Measurements from ENCODE around the gene RIPPLY2.
"Not testable (repeated sequence)": the region's sequence is repeated elsewhere in the genome, so short reads cannot be mapped to it uniquely, and the experiment has no call there.

RIPPLY2 gene

DNA sequence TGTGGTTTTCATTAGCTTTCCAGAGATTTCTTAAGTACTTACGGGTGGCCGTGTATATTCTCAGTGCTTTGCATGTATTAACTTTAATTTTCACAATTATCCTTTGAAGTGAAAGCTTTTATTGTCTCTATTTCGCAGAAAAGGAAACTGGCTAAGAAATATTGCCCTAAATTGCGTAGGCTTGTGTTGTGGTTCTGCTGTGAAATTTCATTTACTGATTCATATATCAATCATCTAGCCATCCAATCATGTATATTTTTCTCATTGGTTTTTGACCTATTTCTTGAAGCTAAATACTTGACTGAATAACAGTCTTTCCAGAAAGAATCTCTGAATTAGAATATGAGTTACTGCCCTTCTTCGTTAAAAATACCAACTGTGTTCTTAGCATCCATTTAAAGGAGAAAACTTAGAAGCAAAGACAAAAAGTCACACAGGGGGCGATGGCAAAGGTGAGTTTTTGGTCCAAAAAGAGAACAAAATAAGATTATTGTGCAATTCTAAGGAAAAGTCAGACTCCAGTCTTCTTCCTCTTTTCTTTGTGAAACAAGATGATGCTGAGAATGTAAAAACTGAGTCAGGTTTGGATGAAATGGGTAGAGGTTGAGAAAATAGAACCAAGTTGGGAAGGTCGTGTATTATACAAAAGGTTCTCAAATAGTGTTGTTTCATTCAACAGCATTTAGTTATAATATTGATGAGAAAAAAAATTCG, 7.8 kb downstream of the RIPPLY2 start:
- DNase-seq: no peak

DNA sequence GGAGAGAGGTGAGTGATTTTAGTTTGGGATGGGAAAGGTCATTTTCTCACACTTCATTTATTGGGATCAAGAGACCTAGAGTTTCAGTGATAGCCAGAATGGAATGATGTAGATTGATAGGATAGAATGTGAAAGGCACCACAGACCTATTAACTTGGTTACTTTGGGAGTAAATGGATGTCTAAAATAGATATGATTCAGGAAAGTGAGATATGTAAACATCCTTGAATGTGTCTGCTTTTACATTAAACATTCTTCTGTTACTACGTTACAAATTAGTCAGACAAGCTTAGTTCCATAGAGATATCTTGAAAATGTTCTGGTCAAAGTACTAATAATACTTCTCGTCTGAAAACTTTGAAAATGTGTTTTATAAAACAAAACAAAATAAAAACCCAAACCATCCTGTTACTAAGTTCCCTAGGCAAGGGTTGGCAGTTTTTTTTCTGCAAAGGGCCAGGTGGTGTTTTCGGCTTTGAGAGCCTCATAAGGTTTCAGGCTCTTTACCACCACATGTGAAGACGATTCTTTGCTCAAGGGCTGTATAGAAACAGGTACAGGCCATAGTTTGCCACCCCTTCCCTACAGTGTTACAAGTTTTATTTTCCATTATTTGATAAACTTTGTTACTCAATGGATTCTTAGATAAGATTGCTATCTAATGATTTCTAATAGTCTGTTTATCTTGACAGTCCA, 9.8 kb downstream of the RIPPLY2 start:
- no peak for DNase-seq

DNA sequence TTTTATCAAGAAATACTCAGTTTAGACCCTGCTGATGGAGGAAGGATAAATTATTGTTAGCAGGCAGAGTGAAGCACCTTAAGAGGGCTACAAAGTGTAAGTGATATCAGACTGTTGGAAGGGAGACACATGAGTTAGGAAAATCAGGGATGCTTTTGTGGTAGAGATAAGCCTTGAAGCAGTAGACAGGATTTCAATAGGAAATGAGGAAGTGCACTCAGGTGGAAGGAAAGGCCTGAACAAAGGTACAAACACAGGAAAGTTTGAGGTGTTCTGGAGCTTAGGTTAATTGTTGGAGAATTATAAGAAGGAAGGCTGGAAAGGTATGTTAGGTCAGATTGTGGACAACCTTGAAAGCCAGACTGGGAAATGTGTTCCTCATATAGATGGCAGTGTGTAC, 13.9 kb downstream of the RIPPLY2 start:
- no peak for DNase-seq

DNA sequence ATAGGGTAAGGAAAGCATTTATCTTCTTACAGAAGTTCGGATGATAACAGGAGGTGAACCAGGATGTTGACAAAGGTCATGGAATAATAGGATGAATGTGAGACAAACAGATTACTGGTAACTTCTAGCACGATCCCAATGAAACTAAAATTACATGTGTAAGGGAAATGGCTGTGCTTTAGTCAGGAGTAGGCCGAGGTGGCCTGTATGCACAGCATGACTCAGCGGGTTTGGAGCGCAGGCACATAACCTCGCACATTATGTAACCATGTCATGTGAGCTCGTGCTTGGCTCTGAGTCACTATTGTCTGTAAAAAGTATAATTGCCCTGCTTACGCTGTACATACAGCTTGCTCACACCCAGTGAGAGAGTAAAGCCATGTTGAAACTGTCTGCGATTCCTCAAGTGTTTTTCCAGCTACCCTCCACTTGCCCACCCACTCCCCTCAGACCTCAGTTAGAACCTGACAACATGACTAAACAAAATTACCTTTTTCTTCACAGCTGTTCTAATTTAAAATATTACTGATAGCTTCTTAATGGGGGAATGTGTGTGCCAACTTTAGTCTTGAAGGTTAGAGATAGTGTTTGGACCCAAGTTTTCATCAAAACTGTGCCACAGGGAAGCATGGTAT, 14.5 kb downstream of the RIPPLY2 start:
- no peak for DNase-seq

DNA sequence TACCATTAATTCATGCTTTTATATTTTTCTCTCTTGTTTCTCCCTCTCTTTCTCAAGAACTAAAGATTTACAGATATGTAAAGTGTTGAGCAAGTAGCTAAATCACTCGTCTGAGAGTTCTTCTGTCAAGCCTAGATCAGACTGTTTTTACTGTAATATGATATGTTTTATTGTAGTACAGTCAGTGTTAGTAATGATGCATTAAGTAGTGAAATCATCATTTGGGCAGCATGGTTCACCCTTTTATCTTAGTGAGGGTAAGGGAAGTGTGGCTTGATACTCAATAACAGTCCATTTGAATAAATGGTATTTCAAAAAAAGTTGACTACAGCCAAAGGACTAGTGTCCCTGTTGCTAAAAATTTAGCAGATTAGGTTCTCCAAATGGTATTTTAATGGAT, 15.5 kb downstream of the RIPPLY2 start:
- DNase-seq: no peak

DNA sequence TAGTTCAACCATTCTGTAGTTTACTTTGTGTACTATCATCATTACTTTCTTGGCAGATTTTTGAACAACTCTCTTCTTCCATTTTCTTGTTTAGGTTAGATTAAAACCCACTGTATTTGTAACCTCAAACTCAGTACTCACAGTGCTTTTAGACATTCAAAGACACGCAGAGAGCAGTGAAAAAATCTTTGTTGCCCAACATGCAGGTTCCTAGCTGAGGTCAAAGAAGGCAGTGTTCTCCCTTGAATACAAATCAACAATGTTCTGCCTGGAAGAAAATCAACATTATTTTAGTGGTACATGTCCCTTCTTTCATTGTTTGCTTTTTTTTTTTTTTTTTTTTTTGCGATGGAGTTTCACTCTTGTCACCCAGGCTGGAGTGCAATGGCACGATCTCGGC, 17.5 kb downstream of the RIPPLY2 start:
- no peak for DNase-seq

DNA sequence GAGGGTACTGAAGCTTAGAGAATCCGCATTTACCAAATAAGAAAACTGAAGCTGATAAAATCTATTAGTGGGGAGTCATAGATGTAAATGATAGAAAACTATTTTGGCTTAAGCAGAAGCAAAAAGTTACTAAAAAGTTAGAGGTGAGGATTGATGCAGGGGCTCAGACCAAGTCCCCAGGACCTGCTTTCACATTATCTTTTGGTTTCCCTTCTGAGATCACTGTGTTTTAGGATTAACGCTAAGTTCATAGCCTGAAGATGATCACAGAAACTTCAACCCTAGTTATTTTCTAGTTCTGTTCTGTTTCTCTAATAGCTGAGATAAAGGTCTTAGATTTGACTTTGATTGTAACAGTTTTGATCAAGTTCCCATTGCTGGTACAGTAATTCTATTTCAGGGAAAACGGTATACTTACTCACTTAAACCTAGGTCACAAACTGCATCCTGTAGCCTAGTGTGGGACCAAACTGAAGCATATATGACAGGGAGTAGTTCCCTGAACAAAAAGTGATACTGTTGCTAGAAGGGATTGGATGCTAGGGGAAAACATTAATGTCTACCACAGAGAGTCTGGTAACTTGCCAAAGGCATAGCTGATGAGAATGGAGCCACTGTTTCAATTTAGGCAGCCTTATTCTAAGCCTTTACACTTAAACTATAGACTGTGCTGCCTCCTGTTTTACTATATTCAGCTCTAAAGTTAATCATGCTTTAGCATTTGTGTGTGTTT, 19.4 kb downstream of the RIPPLY2 start:
- DNase-seq: no peak

DNA sequence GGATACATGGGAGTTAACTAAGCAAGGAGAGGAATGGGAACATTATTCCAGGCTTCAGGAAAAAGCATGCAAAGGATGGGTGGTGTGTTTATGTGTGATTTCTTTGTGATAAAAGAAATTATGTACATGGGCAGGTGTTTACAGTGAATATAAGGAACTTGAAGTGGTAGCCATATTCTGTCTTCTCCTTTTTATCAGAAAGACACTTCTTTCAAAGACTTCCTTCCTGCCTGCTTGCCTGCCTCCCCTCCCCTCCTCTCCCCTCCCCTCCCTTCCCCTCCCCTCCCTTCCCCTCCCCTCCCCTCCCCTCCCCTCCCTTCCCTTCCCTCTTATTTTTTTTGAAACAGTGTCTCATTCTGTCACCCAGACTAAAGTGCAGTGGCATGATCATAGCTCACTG, 20.7 kb downstream of the RIPPLY2 start:
- no peak for DNase-seq

DNA sequence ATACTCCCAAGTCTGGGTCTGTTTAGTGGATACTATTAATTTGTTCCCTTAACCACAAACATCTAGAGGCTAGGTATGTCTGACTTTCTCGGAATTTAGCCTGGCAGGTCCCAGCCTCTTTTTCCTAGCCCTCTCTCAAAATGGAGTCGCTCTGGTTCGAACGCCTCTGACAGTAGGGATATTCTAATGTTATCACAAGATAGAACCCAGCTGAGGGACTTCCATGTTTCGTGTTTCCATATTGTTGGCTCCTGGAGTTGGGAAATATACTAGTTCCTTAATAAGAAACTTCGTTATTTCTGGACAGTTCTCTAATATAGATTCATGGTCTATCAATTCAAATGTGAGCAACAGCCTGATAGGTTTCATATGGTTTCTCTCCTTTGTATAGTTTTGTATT, 22.7 kb downstream of the RIPPLY2 start:
- DNase-seq: no peak

DNA sequence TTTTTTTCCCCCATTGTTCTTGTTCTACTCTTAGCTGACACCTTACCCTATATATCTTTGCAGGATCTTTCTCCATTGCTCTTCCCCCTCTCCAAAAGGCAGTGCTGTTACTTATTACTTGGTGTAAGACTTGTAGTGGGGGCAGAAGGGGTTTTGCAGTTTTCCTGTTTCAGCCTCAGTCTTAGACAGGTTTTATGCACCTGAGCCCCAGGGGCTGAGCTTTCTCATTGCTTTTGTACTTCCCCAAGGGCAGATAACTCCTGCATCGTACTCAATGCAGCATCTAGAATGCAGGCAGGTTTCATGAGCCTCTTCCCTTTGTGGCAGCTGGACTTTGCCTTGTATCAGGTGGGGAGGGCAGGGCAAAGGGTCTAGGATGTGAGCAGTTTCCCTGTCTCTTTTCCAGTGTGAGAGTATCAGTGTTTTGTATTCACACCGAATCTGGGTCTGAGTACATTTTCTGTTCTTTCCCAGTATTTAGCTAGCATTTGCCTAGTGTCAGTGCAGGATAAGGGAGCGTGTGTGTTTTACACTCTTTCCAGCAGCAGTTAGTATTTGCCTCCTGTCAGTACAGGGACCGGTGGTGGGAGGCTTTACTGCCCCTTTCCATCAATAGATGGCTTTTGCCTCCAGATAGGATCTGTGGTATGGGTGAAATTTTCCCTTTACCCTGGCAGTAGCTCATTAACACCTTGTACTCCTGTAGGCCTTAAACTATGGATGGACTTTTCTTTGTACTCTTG, 25.9 kb downstream of the RIPPLY2 start:
- no peak for DNase-seq

DNA sequence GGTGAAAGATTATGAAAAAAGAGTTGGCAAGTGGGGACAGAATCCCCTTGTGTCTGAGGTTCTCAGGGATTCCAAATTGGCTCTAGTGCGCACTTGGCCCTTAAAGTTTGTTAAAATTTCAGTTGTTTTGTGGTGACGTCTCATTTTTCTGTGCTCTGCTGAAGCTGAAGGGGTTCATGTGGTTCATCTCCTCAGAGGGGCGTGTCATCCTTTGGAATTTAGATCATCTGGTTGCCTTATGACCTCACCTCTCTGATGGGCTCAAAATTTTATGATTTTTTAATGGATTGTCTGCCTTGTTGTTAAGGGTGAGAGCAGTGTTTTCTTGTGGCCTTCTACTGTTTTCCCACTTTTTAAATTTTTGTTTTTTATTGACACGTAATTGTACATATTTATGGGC, 26.6 kb downstream of the RIPPLY2 start:
- DNase-seq: no peak

DNA sequence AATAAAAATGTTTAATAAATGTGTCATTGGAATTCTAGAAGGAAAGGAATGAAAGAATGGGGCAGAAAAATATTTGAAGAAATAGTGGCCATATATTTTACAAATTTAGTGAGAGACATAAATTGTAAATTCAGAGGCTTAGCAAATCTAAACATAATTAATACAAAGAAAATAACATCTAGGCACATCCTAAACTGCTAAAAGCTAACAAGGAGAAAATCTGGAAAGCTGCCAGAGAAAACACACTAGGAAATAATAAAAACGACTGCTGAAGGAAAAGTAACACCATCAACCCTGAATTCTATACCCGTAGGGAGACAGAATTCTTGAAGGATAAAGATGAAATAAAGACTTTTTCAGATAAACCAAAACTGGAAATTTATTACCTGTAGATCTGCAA, 30.1 kb downstream of the RIPPLY2 start:
- peak; percentile 15 for DNase-seq

DNA sequence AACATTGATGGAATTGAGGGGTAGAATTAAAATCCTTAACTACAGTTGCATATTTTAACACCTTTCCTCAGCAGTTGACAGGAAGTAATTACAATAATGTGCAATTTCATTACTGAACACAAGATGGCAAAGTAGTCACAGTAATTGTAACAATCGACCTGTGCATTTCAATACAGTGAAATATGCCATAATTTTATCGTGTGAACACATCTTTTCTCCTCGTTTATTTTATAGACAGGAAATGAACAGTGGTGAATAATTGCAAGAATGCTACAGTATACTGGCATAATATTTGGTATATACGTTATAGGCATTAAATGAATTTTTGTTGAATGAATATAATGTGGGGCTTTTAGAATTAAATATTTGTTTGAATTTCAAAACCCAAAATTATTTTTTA, 31.4 kb downstream of the RIPPLY2 start:
- peak; percentile 51 for DNase-seq

DNA sequence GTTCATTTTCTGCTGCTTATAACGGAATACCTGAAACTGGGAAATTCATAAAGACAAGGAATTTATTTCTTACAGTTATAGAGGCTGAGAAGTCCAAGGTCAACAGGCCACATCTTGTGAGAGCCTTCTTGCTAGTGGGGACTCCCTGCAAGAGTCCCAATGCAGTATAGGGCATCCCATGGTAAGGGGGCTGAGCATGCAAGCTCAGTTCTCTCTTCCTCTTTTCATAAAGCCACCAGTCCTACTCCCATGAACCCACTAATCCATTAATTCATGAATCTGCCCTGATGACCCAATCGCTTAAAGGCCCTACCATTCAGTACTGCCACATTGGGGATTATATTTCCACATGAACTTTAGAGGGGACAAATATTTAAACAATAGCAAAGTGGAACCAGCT, 32.8 kb downstream of the RIPPLY2 start:
- no peak for DNase-seq

DNA sequence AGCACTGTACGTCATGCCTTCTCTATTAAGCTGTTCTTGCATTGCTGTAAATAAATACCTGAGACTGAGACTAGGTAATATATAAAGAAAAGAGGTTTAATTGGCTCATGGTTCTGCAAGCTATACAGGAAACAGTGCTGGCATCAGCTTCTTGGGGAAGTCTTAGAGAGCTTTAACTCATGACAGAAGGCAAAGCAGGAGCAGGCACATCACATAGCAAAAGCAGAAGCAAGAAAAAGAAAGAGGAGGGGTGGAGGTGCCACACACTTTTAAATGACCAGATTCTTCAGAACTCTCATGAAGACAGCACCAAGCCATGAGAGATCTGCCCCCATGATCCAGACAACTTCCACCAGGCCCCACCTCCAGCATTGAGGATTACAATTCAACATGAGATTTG, 36.5 kb downstream of the RIPPLY2 start:
- no peak for DNase-seq

DNA sequence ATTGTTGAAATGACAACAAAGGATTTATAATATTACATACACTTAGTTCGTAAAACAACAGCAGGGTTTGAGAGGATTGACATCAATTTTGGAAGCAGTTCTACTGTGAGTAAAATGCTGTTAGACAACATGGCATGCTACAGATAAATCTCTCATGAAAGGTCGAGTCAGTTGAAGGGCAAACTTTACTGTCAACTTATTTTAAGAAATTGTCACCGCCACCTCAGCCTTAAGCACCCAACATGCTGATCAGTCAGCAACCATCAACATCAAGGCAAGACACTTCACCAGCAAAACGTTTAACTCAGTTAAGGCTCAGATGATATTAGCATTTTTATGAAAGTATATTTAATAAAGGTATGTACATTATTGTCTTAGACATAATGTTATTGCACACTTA, 37.4 kb downstream of the RIPPLY2 start:
- no peak for DNase-seq

DNA sequence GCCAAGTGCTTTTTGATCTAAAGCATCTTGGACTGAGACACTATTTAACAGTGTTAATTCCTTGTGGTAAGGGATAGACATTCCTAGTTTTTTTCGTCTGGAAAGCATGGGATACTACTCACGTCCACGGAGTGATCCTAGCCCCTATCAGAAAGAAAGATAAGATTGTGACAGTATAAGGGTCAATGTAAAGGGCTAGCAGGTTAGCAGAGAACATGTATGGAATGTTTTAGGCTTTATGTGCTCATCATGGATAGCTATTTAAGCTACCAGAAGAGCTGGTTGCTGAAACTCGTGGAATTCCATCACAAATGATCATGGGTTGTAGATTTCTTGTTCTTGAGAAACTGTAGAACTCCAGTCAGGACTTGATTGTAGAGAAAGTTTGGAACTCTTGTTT, 38.4 kb downstream of the RIPPLY2 start:
- DNase-seq: no peak

DNA sequence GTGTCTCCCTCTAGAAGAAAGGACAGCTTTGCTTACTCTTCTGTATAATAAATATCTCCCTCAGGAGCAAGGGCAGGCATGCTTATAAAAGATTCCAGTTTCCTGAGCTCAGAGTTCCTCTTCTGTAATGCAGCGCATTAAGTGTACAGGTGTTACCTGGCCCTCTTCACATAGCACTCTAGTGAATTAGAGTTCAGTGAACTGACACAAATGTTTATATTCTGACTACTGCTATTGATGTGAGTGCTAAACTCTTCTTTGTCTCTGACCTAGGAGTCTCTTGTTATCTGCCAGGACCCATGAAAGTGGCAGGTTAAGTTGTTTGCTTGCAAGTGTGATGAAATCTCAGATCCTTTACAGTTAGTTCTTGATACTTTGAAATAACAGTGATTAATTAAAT, 39.9 kb downstream of the RIPPLY2 start:
- peak; percentile 61 for DNase-seq

DNA sequence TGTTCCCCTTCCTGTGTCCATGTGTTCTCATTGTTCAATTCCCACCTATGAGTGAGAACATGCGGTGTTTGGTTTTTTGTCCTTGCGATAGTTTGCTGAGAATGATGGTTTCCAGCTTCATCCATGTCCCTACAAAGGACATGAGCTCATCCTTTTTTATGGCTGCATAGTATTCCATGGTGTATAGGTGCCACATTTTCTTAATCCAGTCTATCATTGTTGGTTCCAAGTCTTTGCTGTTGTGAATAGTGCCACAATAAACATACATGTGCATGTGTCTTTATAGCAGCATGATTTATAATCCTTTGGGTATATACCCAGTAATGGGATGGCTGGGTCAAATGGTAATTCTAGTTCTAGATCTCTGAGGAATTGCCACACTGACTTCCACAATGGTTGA, 43.9 kb downstream of the RIPPLY2 start:
- DNase-seq: not testable (repeated sequence)

DNA sequence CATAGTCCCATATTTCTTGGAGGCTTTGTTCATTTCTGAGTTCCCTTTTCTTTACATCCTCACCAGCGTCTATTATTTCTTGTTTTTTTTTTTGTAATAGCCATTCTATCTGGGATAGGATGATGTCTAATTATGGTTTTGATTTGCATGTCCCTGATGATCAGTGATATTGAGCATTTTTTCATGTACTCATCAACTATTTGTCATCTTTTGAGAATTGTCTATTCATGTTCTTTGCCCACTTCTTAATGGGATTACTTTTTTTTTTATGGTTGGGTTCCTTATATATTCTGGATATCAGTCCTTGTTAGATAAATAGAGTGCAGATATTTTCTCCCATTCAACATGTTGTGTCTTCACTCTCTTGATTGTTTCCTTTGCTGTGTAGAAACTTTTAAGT, 48.5 kb downstream of the RIPPLY2 start:
- no peak for DNase-seq

DNA sequence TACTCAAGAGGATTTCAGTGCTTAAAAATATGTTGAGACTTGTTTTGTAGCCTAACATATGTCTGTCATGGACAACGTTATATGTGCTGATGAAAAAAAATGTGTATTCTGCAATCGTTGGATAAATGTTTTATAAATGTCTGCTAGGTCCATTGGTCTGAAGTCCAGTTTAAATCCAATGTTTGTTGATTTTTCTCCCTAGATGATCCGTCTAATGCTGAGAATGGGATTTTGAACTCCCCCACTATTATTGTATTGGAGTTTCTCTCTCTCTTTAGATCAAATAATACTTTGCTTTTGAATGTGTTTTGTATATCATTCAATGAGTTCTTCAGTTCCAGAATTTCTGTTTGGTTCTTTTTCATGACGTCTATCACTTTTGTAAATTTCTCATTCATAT, 51.2 kb downstream of the RIPPLY2 start:
- DNase-seq: no peak

DNA sequence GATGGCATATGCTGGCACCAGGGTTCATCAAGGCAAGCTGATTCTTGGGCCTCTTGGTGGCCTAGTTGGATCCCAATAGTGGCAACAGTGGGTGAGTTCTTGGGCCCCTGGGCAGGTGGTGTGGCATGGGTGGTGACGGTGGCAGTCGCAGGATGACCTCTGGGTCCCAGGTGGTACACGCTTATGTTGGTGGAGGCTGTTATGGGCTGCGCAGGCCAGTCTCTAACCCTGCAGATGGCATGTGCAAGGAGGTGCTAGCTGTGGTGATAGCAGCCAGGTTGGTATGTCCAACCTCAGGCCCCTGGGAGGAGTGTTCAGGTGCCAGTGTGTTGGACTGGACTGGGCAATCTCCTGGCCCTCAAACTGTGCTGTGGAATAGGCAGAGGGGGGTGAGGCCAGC, 52.5 kb downstream of the RIPPLY2 start:
- no peak for DNase-seq

Measured in NCI-H345 (cell line).